AG04449 (cell line): ENCODE data around the gene CREBRF.
A peak's percentile ranks its signal among the peaks of the same experiment; 100 is the strongest.

Experiments used
- CTCF ChIA-PET: fragments of 350-600 bp; formaldehyde crosslinking; extraction: SDS; loops from one replicate; lab custom pipeline; 2021; ENCODE audit warnings: antibody characterized with exemption; lab: Yijun Ruan, JAX
- POLR2A ChIA-PET: fragments of 400-600, 350-600 bp; formaldehyde crosslinking; extraction: SDS; loops from one replicate; lab custom pipeline; 2020; ENCODE audit warnings: antibody characterized with exemption, inconsistent platforms; lab: Yijun Ruan, JAX
- DNase-seq: peaks from one replicate; pipeline ENCODE4 v3.0.0-alpha.2; 2010; ENCODE audit warnings: low read depth, low spot score
- H3K4me3 ChIP-seq: 2 replicates; pipeline ENCODE4 v1.5.1; 2011; ENCODE audit warnings: low read depth, mild to moderate bottlenecking, control low read depth, low read length
- TF ChIP-seq, protein P1 (sequence below): IDR thresholded peaks from one replicate; pipeline ENCODE4 v1.5.1; 2011; ENCODE audit warnings: mild to moderate bottlenecking, moderate library complexity, low read length, control low read depth, inconsistent platforms; ENCODE audit not compliant: insufficient read depth; ENCODE audit errors: missing control alignments

Gene CREBRF, protein sequence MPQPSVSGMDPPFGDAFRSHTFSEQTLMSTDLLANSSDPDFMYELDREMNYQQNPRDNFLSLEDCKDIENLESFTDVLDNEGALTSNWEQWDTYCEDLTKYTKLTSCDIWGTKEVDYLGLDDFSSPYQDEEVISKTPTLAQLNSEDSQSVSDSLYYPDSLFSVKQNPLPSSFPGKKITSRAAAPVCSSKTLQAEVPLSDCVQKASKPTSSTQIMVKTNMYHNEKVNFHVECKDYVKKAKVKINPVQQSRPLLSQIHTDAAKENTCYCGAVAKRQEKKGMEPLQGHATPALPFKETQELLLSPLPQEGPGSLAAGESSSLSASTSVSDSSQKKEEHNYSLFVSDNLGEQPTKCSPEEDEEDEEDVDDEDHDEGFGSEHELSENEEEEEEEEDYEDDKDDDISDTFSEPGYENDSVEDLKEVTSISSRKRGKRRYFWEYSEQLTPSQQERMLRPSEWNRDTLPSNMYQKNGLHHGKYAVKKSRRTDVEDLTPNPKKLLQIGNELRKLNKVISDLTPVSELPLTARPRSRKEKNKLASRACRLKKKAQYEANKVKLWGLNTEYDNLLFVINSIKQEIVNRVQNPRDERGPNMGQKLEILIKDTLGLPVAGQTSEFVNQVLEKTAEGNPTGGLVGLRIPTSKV

DNA sequence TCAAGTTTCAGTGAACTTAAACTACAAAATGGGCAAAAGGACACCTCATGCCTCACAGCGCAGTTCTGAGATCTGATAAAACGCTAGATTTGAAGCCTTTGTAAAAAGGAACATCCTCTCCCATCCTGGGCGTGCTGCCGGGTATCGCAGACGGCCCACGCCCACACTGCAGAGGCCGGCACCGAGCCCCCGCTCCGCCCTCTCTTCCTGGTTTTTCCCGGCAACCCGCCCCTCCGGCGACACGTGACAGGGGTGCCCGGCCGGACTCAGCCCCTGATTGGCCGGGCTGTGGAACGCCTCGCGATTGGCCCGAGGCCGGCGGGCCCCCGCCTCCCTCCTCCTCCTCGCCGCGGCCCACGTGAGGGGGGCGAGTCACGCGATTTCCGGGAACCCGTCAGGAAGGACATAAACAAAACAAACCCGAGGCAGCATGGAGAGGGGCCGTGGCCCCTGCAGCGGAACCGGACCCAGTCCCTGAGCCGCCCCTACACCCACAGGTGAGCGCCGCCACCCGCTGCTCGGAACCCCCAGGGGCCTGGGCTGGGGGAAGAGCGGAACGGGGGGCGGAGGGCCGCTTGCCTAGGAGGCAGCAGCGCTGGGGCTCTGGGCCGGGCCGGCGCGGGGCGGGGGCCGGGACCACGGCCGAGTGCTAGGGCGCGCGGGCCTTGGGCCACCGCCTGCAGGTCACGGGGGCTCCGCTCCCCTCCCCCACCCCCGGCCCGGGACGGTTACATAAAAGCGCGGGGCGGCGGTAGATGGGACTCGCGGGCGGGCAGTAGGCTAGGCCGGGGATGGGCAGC, at the start of gene CREBRF:
Gene CREBRF, plus strand, starts transcription at position 370 of the 800 bp plus-strand sequence. CDS start 24,424 bp downstream, outside the sequence.
- POLR2A ChIA-PET: interaction anchor here (1.2 kb wide), 1 partner anchor 89 kb away, joined by 3 read pairs; no protein-coding TSS in a partner anchor
- peak; percentile 70 for DNase-seq
- CTCF ChIA-PET: interaction anchor here (1.5 kb wide), 2 partner anchors 72 to 342 kb away, joined by 7 to 15 read pairs; partner anchors contain the start of gene ATP6V0E1
- TF ChIP-seq, protein P1, sequence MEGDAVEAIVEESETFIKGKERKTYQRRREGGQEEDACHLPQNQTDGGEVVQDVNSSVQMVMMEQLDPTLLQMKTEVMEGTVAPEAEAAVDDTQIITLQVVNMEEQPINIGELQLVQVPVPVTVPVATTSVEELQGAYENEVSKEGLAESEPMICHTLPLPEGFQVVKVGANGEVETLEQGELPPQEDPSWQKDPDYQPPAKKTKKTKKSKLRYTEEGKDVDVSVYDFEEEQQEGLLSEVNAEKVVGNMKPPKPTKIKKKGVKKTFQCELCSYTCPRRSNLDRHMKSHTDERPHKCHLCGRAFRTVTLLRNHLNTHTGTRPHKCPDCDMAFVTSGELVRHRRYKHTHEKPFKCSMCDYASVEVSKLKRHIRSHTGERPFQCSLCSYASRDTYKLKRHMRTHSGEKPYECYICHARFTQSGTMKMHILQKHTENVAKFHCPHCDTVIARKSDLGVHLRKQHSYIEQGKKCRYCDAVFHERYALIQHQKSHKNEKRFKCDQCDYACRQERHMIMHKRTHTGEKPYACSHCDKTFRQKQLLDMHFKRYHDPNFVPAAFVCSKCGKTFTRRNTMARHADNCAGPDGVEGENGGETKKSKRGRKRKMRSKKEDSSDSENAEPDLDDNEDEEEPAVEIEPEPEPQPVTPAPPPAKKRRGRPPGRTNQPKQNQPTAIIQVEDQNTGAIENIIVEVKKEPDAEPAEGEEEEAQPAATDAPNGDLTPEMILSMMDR: no peak
- peak within 1 kb of the TSS; percentile 85 for H3K4me3 ChIP-seq

DNA sequence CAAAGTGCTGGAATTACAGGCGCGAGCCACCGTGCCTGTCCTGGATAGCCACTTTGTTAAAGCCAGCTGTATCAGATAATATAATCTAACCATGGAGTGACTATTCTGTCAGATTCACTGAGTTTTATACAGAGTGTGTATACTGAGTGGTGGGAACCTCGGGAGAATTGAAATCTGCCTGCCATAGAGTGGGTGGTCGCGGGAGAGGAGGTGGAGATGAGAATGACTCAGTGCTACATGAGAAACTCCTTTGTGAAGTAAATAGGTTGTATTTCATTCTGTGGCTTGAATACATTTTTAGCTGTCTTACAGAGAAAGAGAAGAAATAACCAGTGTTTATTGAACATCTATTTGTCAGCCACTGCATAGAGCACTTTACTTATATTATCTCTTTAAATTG, 46.1 kb upstream of the CREBRF start:
- POLR2A ChIA-PET: interaction anchor here (0.6 to 1.0 kb wide), 2 partner anchors 25 to 48 kb away, joined by 3 read pairs; no protein-coding TSS in a partner anchor
- H3K4me3 ChIP-seq: no peak overlapping the region
- no peak for DNase-seq
- TF ChIP-seq, protein P1: no peak
- CTCF ChIA-PET: interaction anchor here (1.4 kb wide), 1 partner anchor 38 kb away, joined by 3 read pairs; no protein-coding TSS in a partner anchor

DNA sequence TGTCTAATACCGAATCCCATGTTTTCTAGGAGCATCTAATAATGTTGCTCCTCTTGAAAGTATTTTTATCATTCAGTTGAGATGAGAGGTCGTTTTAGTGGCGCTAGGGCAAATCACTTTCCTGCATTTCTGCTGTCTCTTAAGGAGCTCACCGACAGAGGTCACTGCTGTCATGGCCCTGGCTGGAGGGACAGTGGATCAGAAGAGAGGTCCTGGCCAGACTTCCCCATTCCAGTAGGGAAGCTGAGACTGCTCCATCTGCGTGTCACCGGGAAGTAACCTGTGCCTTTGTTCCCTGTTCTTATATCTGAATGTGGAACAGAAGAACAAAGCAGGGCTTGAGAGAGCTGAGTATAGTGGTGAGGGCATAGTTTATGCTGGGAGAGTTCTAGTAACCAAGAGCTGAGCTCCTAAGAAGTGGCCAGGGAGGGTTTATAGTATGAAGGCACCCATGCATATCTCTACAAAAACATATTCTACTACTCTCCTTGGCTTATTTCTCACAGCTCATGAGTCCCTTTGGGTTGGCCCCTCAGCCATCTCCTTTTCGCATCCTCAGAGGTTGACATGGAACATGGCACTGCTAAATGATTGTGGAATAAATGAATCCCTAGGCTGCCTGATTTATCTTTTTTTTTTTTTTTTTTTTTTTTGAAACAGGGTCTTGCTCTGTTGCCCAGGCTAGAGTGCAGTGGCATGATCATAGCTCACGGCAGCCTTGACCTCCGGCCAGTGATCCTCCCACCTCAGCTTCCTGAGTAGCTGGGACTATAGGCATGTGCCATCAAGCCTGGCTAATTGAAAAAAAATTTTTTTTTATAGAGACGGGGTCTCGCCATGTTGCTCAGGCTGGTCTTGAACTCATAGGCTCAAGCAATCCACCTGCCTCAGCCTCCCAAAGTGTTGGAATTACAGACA, 45.3 kb upstream of the CREBRF start:
- TF ChIP-seq, protein P1: peak; percentile 3
- POLR2A ChIA-PET: interaction anchor here (0.6 to 1.1 kb wide), 3 partner anchors 13 to 47 kb away, joined by 3 to 5 read pairs (median 3); no protein-coding TSS in a partner anchor
- CTCF ChIA-PET: interaction anchor here (1.4 kb wide), 1 partner anchor 37 kb away, joined by 3 read pairs; no protein-coding TSS in a partner anchor
- no peak for DNase-seq
- H3K4me3 ChIP-seq: no peak overlapping the region

DNA sequence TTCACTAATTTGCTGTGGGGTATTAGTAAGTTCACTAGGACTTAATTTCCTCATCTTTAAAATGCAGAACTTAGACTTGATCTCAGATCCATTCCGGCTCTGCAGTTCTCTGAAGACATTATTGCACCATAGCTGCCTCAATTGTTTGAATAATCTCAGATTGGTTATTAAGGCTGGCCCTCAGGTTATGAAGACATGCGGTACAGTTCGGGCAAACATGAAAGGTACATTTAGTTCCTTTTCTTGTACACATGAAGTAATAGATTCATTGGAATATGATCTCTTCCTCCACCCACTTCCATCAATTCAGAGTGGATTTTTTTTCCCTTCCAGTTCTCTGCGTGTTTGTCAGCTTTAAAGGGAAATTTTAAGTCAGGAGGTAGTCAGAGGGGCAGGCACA, 44.6 kb upstream of the CREBRF start:
- TF ChIP-seq, protein P1: no peak
- DNase-seq: no peak
- ChIA-PET POLR2A (no interaction called here), CTCF (no interaction called here)
- H3K4me3 ChIP-seq: no peak overlapping the region

DNA sequence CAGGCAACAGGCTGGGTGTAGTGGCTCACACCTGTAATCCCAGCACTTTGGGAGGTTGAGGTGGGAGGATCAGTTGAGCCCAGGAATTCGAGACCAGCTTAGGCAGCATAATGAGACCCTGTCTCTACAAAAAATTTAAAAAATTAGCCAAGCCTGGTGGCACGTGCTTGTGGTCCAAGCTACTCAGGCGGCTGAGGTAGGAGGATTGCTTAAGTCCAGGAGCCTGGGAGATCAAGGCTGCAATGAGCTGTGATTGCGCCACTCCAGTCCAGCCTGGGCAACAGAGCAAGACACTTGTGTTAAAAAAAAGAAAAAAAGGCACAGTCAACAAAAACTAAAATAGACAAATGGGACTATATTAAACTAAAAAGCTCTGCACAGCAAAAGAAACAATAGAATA, 43.3 kb upstream of the CREBRF start:
- POLR2A ChIA-PET: no interaction called here
- TF ChIP-seq, protein P1: no peak
- H3K4me3 ChIP-seq: no peak overlapping the region
- CTCF ChIA-PET: interaction anchor here (0.8 to 1.0 kb wide), 2 partner anchors 13 to 153 kb away, joined by 3 read pairs; no protein-coding TSS in a partner anchor
- no peak for DNase-seq
